GM21360 (cell line): ENCODE measurements around the gene STOML2.

Experiments used
- ATAC-seq: cut with Tn5 transposase; IDR thresholded peaks from one replicate; pipeline ENCODE4 v1.9.1; 2021; ENCODE audit warnings: mild to moderate bottlenecking, moderate library complexity; ENCODE audit not compliant: unreplicated experiment

The STOML2 gene

GRCh38 chr9:35073279-35073612 lies 29.7 kb downstream of the STOML2 start:
- no peak for ATAC-seq

GRCh38 chr9:35072461-35073278 lies 30.3 kb downstream of the STOML2 start, which contains the start of gene VCP:
TSS of gene VCP (minus strand) at chr9:35072625. CDS start at chr9:35072353, 272 bp downstream.
- ATAC-seq = peak; percentile 79

DNA sequence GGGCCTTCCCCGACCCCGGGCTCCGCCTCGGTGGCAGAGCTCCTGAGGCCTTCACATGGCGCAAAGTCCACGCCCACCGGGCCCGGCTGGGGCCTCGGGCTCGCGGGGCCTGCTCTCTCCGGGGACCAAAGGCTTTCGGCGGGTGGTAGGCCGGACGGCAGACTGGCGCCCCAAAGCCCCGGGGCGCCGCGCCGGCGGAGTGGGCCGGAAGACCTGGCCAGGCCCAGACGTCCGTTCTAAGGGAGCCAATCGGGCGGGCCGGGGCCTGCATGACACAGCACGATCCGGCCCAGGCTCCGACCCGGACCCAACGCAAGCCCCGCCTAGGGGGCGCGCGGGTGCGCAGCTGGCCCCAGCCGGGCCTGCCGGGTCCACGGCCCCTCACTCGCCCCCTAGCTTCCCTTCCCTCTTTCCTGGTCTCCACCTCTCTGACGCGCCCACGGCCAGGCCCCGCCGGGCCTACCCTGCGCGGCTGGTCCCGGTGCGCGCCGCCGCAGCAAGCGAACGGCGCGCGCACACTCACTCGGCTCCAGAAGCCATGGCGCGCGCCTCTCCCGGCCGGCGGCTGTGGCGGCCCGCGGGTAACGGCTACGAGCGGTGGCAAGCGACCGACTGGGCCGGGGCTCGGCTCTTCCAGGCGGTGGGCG lies 31.0 kb downstream of the STOML2 start:
- peak; percentile 47 for ATAC-seq

DNA sequence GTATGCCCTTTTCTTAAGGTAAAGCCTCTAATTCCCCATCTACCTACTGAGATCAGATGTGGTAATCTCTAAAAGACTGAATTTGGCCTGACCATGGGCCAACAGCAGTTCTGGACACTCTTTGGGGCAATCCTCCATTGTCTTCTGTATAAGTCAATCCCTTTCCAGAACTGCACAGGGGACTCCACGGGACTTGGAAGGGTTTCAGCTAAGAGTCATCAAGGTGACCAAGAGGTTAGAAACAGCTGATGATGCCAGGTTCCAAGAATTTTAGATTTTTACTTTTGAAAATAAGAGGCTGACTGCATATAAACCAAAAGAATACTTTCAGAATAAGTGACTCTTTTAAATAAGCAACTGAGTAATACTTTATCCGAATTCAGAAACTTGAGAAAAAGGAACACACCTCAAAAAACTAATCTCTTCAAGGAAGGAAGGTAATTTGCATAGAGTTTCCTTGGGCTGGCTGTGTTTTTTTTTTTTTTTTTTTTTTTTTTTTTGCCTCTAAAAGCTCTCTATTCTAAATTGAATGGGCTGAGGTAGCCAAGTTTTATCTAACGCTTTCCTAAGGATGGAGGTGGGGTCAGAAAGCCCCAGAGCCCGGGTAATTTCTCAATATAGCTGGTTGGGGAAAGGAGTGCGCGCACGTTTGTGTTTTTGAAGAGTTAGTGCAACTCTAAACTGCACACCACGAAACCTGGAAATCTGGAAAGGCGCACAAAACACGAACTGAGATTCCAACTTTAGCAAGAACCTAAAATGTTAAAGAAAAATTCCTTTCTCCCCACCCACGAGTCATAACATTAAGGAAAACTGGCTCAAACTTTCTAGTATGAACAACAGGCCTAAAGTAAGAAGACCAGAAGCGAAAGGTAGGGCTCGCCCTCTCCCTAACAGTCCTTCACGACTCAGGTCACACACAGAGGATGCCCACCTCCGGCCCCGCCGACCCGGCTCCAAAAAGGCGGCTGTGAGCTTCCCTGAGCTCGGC lies 31.8 kb downstream of the STOML2 start:
- no peak for ATAC-seq

DNA sequence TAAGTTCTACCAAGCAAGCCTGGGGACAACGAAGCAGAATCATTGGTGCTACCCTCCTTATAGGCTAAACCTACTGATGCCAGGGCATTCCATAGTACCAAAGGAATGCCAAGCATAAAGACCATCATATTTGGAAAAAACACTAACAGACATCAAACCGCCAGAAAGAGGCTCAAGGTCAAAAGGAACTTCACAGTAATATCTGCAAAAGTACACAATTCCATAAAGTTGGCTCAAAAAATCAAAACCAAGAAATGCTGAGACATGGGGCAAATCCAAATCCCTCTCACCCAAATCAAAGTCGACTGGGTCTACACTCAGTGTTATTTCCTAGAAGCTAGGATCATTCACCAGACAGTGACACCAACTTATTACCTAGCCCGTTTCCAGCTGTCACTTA lies 33.9 kb downstream of the STOML2 start:
- ATAC-seq = no peak

- no peak for ATAC-seq
Measured at GRCh38 chr9:35067056-35067455, 35.9 kb downstream of the STOML2 start.

DNA sequence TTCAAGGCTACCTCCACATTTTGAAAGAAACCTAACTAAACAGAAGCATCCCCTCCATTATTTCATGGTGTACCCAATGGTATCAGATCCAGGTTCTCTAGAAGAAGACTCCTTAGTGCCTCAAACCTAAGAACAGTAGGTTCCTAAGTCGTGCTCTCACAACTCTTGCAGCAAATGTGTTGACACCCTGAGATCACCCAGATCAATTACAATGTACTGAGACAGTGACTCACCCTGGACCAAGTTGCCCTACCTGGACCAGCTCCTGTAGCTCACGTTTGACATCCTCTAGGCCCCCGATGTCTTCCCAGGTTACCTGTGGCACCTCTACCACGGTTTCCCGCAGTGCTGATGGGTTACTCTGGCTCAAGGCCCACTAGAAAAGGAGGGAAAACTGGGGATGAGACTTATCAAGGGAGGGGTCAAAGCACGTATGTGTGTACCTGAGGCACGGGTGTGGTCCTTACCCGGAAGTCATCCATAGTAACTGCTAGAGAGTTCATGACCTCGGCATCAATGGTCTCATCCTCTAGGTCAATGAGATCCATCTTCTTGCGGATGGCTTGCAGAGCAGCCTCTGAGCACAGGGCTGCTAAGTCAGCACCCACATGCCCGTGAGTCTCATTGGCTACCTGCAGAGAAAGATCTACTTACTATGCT lies 42.3 kb downstream of the STOML2 start:
- ATAC-seq = no peak

GRCh38 chr9:35059438-35059837 lies 43.5 kb downstream of the STOML2 start:
- no peak for ATAC-seq

- ATAC-seq = no peak
Measured at GRCh38 chr9:35057271-35057620, 45.7 kb downstream of the STOML2 start.

- no peak for ATAC-seq
Measured at GRCh38 chr9:35056571-35057270, 46.2 kb downstream of the STOML2 start.

DNA sequence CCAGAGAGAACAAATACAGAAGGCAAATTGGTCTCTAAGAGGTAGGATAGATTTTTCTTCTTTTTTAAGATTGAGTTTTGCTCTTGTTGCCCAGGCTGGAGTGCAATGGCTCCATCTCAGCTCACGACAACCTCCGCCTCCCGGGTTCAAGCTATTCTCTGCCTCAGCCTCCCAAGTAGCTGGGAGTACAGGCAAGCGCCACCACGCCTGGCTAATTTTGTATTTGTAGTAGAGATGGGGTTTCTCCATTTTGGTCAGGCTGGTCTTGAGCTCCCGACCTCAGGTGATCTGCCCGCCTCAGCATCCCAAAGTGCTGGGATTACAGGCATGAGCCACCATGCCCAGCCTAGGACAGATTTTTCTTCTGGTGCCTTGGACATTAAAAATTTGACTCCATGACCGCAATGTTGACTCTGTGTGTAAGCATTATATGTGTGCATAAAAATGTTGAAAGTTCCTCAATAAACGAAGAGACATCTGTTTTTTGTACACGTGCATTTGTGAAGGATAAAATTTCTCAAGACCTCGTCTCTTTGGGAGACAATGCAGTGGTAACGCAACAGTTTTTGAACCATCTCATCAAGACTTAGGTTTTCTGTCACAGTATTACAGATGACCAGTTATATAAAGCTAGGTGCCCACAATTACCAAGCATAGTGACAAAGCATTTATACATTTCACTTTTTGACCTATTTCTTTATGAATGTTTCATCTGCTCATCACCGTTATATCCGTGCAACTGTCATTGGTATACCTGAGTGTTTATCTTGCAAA lies 47.9 kb downstream of the STOML2 start:
- no peak for ATAC-seq

GRCh38 chr9:35054185-35054835 lies 48.6 kb downstream of the STOML2 start:
- ATAC-seq = no peak

GRCh38 chr9:35051069-35051967 lies 51.6 kb downstream of the STOML2 start:
- no peak for ATAC-seq
